ENCODE measurements around the gene SND1. TPM values are rescaled to one million over a fixed set of nuclear protein-coding genes. Genes with fewer than 3 reads are reported as not detected.

The SND1 gene
- total RNA-seq, 1 donor from 2014 or later = 139 TPM

GRCh38 chr7:128010391-128011127 is 358.6 kb downstream of the SND1 start:
- no peak for DNase-seq (ENCODE audit: low read depth in 2 of 2)

- DNase-seq (ENCODE audit: low read depth in 2 of 2) = peak in 1 of 2 donors; percentile 59
These were observed 359.2 kb downstream of the SND1 start for GRCh38 chr7:128011131-128011661.

- no peak for DNase-seq (ENCODE audit: low read depth in 2 of 2)
These were observed 362.8 kb downstream of the SND1 start for GRCh38 chr7:128014811-128015210.

- DNase-seq (ENCODE audit: low read depth in 2 of 2) = no peak
These were observed 365.5 kb downstream of the SND1 start for GRCh38 chr7:128017460-128017859.

GRCh38 chr7:128017862-128018845 is 366.2 kb downstream of the SND1 start:
- peak in 1 of 2 donors; percentile 81 for DNase-seq (ENCODE audit: low read depth in 2 of 2)

GRCh38 chr7:128019288-128019687 is 367.3 kb downstream of the SND1 start:
- DNase-seq (ENCODE audit: low read depth in 2 of 2) = no peak

GRCh38 chr7:128020159-128020558 is 368.2 kb downstream of the SND1 start:
- DNase-seq (ENCODE audit: low read depth in 2 of 2) = no peak

GRCh38 chr7:128021366-128021765 is 369.4 kb downstream of the SND1 start:
- DNase-seq (ENCODE audit: low read depth in 2 of 2) = no peak

- DNase-seq (ENCODE audit: low read depth in 2 of 2) = no peak
These were observed 370.9 kb downstream of the SND1 start for GRCh38 chr7:128022631-128023532.

GRCh38 chr7:128024151-128024550 is 372.2 kb downstream of the SND1 start:
- DNase-seq (ENCODE audit: low read depth in 2 of 2) = no peak

GRCh38 chr7:128025380-128025779 is 373.4 kb downstream of the SND1 start:
- peak in 1 of 2 donors; percentile 29 for DNase-seq (ENCODE audit: low read depth in 2 of 2)

GRCh38 chr7:128025819-128026218 is 373.8 kb downstream of the SND1 start:
- peak in 1 of 2 donors; percentile 18 for DNase-seq (ENCODE audit: low read depth in 2 of 2)

GRCh38 chr7:128026551-128026950 is 374.6 kb downstream of the SND1 start:
- no peak for DNase-seq (ENCODE audit: low read depth in 2 of 2)

GRCh38 chr7:128027485-128027980 is 375.5 kb downstream of the SND1 start:
- no peak for DNase-seq (ENCODE audit: low read depth in 2 of 2)

- no peak for DNase-seq (ENCODE audit: low read depth in 2 of 2)
These were observed 377.5 kb downstream of the SND1 start for GRCh38 chr7:128029405-128029995.

- DNase-seq (ENCODE audit: low read depth in 2 of 2) = no peak
These were observed 378.3 kb downstream of the SND1 start for GRCh38 chr7:128030263-128030653.

GRCh38 chr7:128030654-128031611 is 378.9 kb downstream of the SND1 start, which contains the start of gene LRRC4:
Gene LRRC4 (minus strand): TSS chr7:128031437. CDS start chr7:128030640, 797 bp downstream.
- peak in 1 of 2 donors; percentile 47 for DNase-seq (ENCODE audit: low read depth in 2 of 2)

- DNase-seq (ENCODE audit: low read depth in 2 of 2) = peak; percentile 59 to 91
These were observed 380.1 kb downstream of the SND1 start for GRCh38 chr7:128031901-128032604.

Measured in dermis microvascular lymphatic vessel endothelial cell (primary cell).